GM12875 (cell line): Measurements from ENCODE around the gene VGLL2.
"Not testable (repeated sequence)": the region's sequence is repeated elsewhere in the genome, so short reads cannot be mapped to it uniquely, and the experiment has no call there.

Experiments
- H3K4me3 ChIP-seq: one replicate; pipeline ENCODE4 v1.5.1; 2011; ENCODE audit warnings: low read depth, low read length, control low read depth
- TF ChIP-seq, protein P1 (sequence below): IDR thresholded peaks from 2 replicates; pipeline ENCODE4 v1.5.1; 2011; ENCODE audit warnings: low read depth, mild to moderate bottlenecking, control low read depth, inconsistent platforms, low read length, moderate library complexity, borderline replicate concordance; ENCODE audit not compliant: insufficient read depth

The VGLL2 gene

DNA sequence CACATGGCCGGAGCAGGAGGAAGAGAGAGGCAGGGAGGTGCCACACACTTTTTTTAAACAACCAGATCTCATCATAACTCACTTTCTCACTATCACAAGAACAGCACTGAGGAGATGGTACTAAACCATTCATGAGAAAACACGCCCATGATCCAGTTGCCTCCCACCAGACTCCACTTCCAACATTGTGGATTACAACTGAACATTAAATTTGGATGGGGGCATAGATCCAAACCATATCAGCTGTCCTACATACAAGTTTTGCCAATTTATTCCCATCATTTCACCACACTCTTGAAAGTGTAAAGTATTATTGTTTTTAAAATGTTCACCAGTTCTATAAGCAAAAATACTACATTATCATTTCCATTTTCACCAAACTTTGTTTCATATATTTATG lies 33.9 kb upstream of the VGLL2 start:
- TF ChIP-seq, protein P1, sequence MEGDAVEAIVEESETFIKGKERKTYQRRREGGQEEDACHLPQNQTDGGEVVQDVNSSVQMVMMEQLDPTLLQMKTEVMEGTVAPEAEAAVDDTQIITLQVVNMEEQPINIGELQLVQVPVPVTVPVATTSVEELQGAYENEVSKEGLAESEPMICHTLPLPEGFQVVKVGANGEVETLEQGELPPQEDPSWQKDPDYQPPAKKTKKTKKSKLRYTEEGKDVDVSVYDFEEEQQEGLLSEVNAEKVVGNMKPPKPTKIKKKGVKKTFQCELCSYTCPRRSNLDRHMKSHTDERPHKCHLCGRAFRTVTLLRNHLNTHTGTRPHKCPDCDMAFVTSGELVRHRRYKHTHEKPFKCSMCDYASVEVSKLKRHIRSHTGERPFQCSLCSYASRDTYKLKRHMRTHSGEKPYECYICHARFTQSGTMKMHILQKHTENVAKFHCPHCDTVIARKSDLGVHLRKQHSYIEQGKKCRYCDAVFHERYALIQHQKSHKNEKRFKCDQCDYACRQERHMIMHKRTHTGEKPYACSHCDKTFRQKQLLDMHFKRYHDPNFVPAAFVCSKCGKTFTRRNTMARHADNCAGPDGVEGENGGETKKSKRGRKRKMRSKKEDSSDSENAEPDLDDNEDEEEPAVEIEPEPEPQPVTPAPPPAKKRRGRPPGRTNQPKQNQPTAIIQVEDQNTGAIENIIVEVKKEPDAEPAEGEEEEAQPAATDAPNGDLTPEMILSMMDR = no peak
- H3K4me3 ChIP-seq = no peak overlapping the region

DNA sequence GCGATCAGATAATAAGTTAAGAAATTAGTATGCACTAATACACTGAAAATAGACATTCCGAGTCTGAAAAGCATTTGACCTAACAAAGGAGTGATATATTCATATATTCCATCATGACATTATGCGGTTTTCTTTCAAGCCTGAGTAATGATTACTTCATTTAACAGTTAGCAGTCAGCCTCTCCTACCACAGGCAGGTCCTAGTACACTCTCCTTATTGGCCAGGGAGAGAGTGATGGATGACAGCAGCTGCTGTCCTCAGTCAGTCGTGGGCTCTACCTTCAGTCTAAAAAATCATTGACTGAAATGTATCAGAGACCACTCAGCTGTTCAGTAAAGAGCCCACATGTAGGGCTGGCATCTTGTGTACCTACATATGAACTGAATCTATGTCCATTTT lies 33.2 kb upstream of the VGLL2 start:
- TF ChIP-seq, protein P1 = no peak
- H3K4me3 ChIP-seq = no peak overlapping the region

DNA sequence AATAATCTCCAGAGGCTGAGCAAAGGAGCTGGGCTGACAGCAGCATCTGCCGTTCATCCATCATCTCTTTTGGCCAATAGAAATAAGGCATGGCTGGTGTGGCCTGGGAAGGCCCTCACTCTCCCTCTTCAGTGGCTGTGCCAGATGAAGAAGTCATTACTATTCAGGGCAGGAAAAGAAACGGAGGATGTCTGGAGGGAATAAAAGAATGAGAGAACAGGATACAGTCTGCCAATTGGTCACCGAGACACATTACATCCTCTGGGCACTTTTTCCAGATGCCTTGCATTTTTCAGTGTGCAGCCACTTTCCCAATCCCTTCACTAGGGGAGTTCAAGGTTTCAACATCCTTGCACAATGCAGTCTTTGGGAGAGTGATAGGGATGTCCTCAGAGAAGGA lies 32.2 kb upstream of the VGLL2 start:
- TF ChIP-seq, protein P1 = no peak
- no peak overlapping the region for H3K4me3 ChIP-seq

DNA sequence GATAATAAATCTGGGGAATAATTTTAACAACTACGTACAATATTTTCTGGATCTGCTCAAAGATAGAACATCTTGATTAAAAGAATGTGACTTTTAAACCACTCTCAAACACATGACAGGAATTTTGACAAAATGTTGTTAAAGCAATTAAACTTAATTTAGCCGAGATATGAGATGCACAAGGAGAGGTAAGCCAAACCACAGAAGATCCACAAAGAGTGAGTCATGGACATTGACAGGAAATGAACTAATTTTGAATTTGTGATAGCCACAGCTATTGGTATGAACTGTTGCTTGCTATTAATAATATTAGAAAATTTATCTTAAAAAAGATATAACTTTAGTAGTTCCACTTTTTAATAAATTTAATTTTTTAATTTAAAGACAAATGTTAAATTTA lies 27.8 kb upstream of the VGLL2 start:
- H3K4me3 ChIP-seq = no peak overlapping the region
- TF ChIP-seq, protein P1 = no peak

DNA sequence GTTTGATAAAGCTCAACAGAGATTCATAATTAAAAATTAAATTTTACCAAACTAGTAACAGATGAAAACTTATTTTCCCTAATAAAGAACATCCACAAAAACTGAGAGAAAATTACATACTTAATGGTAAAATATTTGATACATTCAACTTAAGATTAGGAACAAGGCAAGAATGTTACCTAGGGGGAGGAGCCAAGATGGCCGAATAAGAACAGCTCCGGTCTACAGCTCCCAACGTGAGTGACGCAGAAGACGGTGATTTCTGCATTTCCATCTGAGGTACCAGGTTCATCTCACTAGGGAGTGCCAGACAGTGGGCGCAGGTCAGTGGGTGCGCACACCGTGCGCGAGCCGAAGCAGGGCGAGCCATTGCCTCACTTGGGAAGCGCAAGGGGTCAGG lies 20.8 kb upstream of the VGLL2 start:
- not testable (repeated sequence) for H3K4me3 ChIP-seq

DNA sequence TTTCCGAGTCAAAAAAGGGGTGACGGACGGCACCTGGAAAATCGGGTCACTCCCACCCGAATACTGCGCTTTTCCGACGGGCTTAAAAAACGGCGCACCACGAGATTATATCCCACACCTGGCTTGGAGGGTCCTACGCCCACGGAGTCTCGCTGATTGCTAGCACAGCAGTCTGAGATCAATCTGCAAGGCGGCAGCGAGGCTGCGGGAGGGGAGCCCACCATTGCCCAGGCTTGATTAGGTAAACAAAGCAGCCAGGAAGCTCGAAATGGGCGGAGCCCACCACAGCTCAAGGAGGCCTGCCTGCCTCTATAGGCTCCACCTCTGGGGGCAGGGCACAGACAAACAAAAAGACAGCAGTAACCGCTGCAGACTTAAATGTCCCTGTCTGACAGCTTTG lies 20.4 kb upstream of the VGLL2 start:
- not testable (repeated sequence) for H3K4me3 ChIP-seq

DNA sequence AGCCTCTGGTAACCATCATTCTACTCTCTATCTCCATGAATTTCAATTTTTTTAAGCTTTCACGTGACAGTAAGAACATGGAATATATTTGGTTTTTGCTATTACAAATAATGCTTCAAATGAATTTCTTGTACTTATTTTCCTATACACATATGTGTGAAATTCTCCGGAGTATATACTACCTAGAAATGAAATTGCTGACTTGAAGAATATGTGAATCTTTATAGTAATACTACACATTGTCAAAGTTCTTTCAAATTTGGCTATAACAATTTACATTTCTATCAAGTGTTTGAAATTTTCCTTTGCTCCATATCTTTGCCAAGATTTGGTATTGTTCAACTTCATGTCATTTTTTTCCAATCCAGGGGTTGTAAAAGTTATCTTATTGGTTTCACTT lies 11.6 kb upstream of the VGLL2 start:
- TF ChIP-seq, protein P1 = no peak
- no peak overlapping the region for H3K4me3 ChIP-seq

DNA sequence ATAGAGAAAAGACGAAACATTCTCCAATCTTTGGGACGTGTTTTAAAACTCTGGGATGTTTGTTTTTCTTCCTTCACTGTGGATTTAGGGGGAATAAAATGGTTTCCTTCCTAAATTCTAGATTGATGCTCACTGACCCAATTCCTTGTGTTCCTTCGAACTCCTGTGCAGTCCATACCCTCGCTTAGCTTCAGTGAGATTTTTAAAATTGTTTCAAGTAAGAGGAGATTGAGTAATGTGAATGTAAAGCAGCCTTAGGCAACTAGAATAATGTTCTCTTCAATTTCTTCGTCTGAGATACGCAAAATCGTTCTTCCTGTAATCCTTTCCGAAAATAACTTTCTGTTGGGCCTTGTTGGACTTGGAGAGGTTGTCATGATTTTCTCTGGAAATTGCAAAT lies 2.6 kb upstream of the VGLL2 start:
- no peak overlapping the region for H3K4me3 ChIP-seq
- TF ChIP-seq, protein P1 = no peak

DNA sequence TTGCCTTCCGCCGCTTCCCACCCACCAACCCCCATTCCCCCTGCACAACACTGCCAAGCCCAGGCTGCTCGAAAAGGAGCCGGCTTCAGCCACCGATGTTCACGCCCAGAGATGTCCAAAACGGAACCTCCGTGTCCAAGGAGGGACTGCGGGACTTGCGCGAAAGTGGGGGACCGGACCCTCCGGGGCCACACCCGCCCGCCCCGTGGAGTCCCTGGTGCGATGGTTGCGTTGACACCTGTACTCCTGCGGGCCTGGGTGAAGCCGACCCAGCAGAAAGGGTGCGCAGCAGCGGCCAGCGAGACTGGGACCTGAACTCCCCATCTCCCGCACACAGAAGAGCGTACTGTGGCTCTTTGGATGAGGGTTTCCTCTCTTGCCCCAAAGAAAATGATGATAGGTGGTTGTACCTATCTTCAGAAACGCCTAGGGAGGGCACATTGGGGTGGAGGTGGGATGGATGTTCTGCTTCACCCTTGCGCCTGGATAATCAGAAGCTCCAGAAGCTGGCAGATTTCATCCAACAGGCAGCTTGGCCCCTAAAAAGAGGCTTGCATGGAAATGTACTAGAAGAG lies 1.9 kb upstream of the VGLL2 start:
- TF ChIP-seq, protein P1 = no peak
- no peak overlapping the region for H3K4me3 ChIP-seq
